Measurements from ENCODE around the gene MRPL21. TPM values are rescaled to one million over a fixed set of nuclear protein-coding genes. Genes with fewer than 3 reads are reported as not detected.

MRPL21 gene
- total RNA-seq, 1 experiment from 2014 or later: 138 TPM

DNA sequence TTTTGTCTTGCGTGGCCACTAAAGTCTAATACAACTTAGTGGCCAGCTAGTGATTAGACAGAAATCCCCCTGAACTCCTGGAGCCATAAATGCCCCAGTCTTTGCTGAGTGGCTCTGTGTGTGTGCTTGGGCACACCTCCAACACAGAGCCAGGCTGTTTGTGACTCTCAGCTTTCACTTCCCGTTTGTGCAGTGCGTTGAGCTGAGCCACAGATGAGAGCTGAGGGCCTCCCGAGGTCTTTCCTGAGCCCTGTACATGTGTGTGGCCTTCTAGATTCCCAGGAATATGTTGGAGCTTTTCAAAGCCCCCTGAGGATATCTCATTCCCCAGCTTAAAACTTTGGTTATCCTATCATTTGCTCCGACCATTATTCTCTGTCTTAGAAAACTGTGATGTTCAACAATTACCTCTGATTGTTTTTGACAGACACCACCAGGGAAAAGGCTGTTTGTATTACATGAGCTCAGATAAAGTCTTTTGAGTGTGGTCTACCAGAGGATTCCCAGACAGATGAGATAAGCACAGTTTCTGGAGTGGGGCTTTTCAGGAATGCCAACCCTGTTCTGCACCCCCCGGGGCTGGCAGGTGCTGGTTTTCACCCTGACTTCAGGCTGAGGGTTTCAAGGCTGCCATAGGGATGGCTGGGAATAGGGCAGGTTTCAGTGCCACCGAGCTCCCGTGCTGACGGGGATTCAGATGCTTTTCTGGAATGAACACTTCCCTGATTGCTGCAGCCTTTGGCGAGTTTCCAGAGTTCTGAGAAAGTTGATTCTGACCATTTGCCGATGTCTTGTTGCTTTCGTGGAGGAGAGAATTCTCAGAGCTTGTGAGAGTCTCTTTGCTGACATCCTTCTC lies 23.9 kb upstream of the MRPL21 start:
- Histone ChIP-seq H3K4me3 (no peak overlapping the region), H3K27me3 (no peaks in the 10 kb centered on the region), H3K36me3 (peaks cover 69% of the 10 kb centered on the region), H3K9me3 (peaks cover 15% of the 10 kb centered on the region)
- DNase-seq: no peak

DNA sequence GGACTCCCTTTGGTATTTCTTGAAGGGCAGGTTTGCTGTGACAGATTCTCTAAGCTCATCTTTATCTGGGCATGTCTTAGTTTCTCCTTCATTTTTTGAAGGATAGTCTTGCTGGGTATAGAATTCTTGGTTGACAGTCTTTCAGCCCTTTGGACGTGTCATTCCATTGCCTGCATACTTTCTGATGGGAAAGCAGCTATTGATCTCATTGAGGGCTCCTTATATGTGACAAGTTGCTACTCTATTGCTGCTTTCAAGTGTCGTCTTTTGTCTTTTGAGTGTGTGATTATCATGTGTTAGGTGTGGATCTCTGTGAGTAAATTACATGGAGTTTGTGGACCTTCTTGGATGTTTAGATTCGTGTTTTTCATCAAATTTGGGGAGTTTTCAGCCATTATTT lies 22.0 kb upstream of the MRPL21 start:
- no peak overlapping the region for H3K4me3 ChIP-seq
- no peaks in the 10 kb centered on the region for H3K27me3 ChIP-seq
- H3K9me3 ChIP-seq: peaks cover 21% of the 10 kb centered on the region
- peaks cover 86% of the 10 kb centered on the region for H3K36me3 ChIP-seq
- no peak for DNase-seq

DNA sequence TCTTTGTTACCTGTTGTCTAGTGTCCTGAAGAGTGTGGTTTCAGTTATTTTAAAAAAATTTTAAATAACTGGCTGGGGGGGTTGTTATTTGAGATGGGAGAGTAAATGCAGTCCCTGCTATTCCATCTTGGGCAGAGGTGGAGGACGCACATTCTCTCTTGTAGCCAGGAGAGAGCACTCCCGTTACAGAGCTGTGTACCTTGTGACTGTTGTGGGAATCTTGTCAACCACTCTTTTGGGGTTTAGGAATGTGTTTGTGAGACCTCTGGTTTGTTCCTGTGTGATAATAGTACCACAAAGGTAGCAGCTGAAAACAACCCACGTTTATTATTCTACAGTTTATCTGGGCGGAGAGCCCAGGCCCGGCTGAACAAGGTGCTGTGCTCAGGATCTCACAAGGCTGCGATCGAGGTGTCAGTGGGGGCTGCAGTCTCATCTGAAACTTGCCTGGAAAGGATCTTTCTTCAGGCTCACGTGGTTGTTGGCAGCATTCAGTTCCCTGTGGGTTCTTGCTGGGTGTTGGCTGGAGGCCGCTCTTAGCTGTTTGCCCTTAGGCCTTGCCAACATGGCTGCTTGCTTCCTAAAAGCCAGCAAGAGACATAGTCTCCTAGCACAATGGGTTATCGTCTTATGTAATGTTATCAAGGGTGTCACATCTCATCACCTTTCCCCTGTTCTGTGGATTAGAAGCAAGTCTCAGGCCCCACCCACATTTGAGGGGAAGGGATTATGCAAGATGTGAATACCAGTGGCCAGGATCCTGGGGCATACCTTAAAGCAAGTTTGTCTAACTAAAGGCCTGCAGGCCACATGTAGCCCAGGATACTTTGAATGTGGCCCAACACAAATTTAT lies 20.7 kb upstream of the MRPL21 start:
- H3K27me3 ChIP-seq: no peaks in the 10 kb centered on the region
- H3K9me3 ChIP-seq: peaks cover 21% of the 10 kb centered on the region
- no peak overlapping the region for H3K4me3 ChIP-seq
- H3K36me3 ChIP-seq: peaks cover 93% of the 10 kb centered on the region
- no peak for DNase-seq

DNA sequence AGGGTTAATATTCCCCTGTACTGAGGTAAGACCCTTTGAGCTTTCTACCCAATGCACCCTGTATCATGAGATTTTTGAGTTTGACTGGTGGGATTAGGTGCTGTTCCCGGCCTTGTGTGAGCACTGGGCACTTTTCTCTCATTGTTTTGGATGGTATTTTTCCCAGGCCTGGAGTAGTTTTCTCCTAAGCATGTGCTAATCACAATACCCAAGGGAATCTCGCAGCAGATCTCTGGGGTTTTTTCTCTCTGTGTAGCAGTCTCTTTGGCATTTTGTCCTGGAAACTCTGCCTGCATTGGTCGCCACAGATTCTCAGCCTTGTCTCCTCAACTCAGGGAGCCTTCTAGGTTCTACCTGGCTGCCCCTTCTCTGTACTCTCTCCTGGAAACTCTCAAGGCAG lies 20.0 kb upstream of the MRPL21 start:
- no peak for DNase-seq
- peaks cover 21% of the 10 kb centered on the region for H3K9me3 ChIP-seq
- H3K36me3 ChIP-seq: peaks cover 91% of the 10 kb centered on the region
- no peak overlapping the region for H3K4me3 ChIP-seq
- H3K27me3 ChIP-seq: no peaks in the 10 kb centered on the region

DNA sequence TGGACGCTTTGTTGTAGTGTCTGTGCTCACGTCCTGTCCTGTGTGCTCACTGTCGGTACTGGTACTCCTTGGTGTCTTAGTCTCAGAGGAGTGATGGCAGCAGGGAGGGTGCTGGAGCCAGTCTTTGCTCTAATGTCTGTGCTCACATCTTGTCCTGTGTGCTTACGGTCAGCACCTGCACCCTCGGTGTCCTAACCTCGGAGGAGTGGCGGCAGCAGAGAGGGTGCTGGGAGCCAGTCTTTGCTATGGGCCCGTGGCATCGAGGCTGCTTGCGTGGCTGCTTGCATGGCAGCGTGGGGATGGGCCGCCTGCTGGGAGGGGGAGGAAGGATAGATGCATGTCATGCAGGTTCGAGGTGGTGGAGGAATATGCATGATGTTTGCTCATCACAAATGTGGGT lies 12.8 kb upstream of the MRPL21 start:
- Histone ChIP-seq H3K9me3 (0 out of 2 replicates have a peak, but pooled peaks cover 2% of the 10 kb centered on the region), H3K4me3 (no peak overlapping the region), H3K27me3 (no peaks in the 10 kb centered on the region), H3K36me3 (peaks cover 47% of the 10 kb centered on the region)
- DNase-seq: no peak

DNA sequence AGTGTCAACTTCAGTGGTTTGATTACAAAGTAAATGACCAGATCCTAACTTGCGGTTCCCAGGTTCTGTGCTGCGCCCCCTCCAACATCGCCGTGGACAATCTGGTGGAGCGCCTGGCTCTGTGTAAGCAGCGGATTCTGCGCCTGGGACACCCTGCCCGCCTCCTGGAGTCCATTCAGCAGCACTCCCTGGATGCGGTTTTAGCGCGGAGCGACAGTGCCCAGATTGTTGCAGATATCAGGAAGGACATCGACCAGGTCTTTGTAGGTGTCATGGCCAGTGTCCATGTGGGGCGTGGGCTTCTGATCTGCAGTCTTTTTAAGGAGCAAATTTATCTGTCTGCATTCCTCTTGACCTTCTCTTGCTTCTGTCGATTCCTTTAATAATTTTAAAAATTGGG lies 11.1 kb upstream of the MRPL21 start:
- DNase-seq: no peak
- Histone ChIP-seq H3K9me3 (no peaks in the 10 kb centered on the region), H3K27me3 (no peaks in the 10 kb centered on the region), H3K36me3 (peaks cover 44% of the 10 kb centered on the region), H3K4me3 (no peak overlapping the region)

DNA sequence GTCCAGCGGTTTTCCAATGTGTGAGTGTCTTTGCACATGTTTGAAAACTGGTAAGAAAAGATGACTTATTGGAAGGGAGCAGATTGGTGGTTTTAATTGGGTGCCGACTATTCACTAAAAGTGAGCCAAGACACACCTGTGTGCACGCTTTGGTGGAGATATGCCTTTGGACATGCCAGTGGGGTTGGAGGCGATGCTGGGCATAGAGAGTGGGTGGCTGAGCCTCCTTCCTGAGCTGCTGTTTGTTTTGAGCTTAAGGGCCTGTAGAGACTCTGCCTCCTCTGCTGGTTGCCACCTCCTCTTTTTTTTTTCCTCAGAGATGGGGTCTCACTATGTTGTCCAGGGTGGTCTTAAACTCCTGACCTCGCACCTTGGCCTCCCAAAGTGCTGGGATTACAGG lies 9.6 kb upstream of the MRPL21 start:
- no peak overlapping the region for H3K4me3 ChIP-seq
- no peaks in the 10 kb centered on the region for H3K9me3 ChIP-seq
- no peaks in the 10 kb centered on the region for H3K27me3 ChIP-seq
- no peak for DNase-seq
- peaks cover 43% of the 10 kb centered on the region for H3K36me3 ChIP-seq

DNA sequence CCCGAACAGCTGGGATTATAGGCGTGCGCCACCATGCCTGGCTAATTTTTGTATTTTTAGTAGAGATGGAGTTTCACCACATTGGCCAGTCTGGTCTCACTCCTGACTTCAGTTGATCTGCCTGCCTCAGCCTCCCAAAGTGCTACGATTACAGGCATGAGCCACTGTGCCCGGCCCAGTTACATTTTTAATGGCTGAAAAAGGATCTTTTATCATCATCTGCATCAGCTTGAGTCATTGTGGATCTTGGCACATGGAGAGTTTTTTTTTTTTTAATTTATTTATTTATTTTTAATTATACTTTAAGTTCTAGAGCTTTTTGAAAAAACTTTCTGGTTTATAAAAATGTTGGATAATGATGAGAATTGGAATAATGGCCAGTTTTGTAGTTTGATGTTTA lies 8.6 kb upstream of the MRPL21 start:
- DNase-seq: no peak
- H3K4me3 ChIP-seq: no peak overlapping the region
- no peaks in the 10 kb centered on the region for H3K9me3 ChIP-seq
- H3K36me3 ChIP-seq: peaks cover 39% of the 10 kb centered on the region
- no peaks in the 10 kb centered on the region for H3K27me3 ChIP-seq

DNA sequence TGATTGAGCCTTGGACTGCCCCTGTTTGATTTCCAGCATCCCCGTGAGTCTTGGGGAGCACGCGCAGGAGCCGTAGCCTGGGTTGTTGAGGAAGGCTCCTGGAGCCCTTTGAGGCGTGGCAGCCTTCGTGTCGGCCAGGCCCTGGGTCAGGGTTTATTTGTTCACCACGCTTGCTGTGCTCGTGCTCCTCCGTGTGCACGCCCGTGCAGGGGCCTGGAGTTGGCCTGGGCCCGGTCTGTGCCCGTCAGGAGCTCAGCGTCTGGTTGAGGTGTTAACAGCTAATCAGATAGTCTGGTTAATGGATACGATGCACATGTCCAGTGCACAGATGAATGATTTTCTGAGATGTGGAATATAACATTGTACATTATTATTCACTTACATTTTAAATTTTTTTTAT lies 8.1 kb upstream of the MRPL21 start:
- H3K36me3 ChIP-seq: peaks cover 42% of the 10 kb centered on the region
- no peak overlapping the region for H3K4me3 ChIP-seq
- H3K9me3 ChIP-seq: no peaks in the 10 kb centered on the region
- H3K27me3 ChIP-seq: no peaks in the 10 kb centered on the region
- DNase-seq: no peak

DNA sequence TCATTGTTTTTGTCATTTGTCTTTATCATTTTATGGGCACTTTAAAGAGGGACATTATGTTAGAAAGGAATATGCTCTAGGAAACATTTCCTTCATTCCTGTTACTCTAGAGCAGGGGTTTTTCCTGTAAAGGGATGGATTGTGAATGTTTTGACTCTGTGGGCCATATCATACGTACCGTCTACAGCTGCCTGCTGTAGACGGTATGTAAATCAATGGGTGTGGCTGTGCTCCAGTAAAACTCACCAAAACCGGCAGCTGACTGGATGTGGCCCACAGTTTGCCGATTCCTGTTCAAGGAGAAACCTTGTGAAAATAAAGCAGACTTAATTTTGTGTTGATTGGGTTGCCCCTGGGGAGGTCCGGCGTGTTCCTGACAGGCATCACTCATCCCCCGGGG lies 7.3 kb upstream of the MRPL21 start:
- Histone ChIP-seq H3K9me3 (no peaks in the 10 kb centered on the region), H3K27me3 (no peaks in the 10 kb centered on the region), H3K4me3 (no peak overlapping the region), H3K36me3 (peaks cover 42% of the 10 kb centered on the region)
- no peak for DNase-seq

DNA sequence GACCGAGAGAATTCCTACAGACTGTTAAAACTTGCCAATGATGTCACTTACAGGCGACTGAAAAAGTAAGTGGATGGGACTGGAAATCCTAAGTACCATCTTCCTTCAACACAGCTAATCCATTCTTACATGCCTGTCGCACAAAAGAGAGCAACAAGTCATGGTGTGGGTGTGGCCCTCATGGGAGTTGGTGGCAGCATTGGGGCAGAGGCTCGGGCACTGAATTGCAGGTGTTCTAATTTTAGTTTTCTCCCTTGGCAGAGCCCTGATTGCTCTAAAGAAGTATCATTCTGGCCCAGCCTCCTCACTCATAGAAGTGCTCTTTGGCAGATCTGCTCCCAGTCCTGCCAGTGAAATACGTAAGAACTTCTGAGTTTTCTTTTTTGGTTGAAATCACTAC lies 4.6 kb upstream of the MRPL21 start:
- Histone ChIP-seq H3K36me3 (peaks cover 35% of the 10 kb centered on the region), H3K27me3 (no peaks in the 10 kb centered on the region), H3K9me3 (no peaks in the 10 kb centered on the region), H3K4me3 (no peak overlapping the region)
- DNase-seq: no peak

DNA sequence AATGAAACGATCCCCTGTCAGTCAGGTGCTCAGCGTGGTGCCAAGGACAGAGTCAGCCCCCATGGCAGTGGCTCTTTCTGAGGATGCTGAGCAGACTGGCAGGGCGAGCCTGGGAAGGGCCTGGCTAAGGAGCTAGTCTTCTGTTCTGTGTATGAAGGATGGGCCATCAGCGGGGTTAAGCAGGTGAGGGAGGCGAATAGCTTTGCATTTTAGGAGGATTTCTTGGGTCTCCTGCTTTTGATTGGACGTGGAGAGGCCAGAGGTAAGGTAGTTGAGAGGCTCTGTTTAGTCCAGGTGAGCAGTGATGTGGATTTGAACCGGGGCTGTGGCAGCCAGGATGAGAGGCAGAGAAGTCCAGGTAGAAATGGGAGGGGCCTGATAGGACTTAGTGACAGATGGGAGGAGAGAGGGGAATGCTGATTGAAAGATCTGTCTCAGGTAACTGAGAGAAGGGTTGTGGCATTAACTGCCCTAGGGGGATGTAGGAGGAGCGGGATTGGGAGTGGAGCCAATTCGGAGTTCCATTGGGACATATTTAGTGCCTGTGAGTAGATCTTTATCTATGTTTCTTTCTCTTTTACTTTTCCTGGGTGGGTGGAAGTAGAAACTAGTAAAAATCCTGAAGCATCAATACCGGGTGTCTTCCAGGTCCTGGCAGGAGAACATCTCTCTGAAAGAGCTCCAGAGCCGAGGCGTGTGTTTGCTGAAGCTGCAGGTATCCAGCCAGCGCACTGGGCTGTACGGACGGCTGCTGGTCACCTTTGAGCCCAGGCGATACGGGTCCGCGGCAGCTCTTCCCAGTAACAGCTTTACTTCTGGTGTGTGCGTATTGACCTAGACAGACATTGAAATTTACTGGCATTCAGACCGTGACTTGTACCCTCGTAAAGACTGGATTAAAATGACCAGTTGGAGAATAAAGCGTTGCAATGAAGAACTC lies 2.1 kb upstream of the MRPL21 start:
- H3K36me3 ChIP-seq: peaks cover 25% of the 10 kb centered on the region
- H3K4me3 ChIP-seq: peak overlapping the region; percentile 76
- no peak for DNase-seq
- no peaks in the 10 kb centered on the region for H3K27me3 ChIP-seq
- no peaks in the 10 kb centered on the region for H3K9me3 ChIP-seq

DNA sequence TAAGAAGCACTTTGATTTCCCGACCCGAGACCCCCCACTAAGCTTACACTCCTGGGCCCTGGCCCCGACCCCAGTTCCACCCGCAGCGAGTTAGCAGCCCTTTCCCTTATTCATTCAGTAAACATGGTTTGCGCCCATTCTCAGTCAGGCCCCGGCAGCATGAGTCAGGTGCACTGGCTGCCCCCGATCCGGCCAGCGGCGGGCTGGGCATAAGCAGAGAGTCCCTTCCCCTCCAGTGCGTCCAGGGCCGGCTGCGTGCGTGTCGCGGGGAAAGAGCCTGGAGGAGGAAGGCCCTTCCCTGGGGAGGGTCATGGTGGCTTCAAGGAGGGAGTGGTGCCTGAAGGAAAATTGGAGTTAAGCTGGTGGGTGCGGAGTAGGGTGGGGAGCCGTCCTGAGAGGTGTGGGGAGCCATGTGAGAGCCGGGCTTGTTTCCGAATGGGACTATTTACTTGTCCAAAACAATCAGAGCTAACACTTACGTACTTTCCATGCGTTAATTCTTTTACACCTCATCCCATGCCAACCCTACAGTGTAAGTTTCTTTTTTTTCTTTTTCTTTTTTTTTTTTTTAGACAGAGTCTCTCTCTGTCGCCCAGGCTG lies 716 bp upstream of the MRPL21 start:
- Histone ChIP-seq H3K36me3 (peaks cover 24% of the 10 kb centered on the region), H3K27me3 (no peaks in the 10 kb centered on the region), H3K9me3 (no peaks in the 10 kb centered on the region), H3K4me3 (peak overlapping the region; percentile 76)
- DNase-seq: peak; percentile 35

DNA sequence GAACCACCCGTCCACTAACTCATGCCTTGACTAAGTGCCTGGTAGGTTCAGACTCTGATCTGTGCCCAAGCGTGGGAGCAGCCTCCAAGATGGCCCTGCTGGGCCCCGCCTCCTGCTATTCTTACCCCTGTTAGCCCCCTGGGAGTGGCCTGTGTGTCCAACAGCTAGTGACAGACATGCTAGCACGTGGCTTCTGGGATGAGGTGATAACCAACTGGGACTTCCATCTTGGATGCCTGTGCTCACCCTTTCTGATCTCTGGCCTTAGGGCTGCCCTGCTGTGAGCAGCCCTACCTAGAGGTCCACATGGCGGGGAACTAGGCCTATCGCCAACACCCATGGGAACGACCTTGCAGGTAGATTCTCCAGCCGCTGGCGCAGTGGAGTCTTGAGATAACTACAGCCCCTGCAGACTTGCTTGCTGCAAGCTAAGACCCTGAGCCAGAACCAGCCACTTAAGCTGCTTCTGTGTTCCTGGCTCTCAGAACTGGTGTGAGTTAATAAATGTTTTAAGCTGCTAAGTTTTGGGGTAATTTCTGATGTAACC lies 2.7 kb downstream of the MRPL21 start:
- no peak for DNase-seq
- no peaks in the 10 kb centered on the region for H3K9me3 ChIP-seq
- H3K27me3 ChIP-seq: no peaks in the 10 kb centered on the region
- H3K36me3 ChIP-seq: peaks cover 29% of the 10 kb centered on the region
- H3K4me3 ChIP-seq: no peak overlapping the region

DNA sequence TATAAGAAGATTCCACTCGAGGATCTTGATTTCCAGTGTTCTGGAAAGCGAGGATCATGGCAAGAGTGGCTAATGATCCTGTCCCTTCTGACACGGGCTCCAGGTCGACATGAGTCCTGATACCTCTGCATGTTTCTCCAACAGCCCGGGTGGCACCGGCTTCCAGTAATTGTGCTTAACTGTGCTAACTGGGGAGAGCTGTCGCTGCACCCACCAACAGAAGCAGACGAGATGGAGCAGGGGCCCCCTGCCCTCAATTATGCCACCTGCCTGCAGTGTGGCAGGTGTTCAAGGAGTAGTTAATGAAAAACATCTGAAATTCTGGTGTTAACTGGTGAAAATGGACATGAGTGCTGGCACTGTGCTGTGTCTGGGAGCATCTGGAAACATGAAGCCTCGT lies 6.2 kb downstream of the MRPL21 start:
- H3K9me3 ChIP-seq: no peaks in the 10 kb centered on the region
- no peak overlapping the region for H3K4me3 ChIP-seq
- no peak for DNase-seq
- H3K27me3 ChIP-seq: no peaks in the 10 kb centered on the region
- peaks cover 35% of the 10 kb centered on the region for H3K36me3 ChIP-seq
